Epithelial cell of esophagus (primary cell): ENCODE results near the gene PLCH2.
A peak's percentile ranks its signal among the peaks of the same experiment; 100 is the strongest.

Experiments used
- DNase-seq: peaks from one replicate; pipeline ENCODE4 v3.0.0; 2010; ENCODE audit warnings: low read depth
- H3K4me3 ChIP-seq: 2 replicates; pipeline ENCODE4 v1.5.1; 2011; ENCODE audit warnings: mild to moderate bottlenecking, low read length, control low read depth
- TF ChIP-seq, protein P1 (sequence below): IDR thresholded peaks from 2 replicates; pipeline ENCODE4 v1.5.1; 2011; ENCODE audit warnings: low read depth, mild to moderate bottlenecking, low read length, control low read depth, inconsistent platforms; ENCODE audit not compliant: insufficient read depth; ENCODE audit errors: missing control alignments

The PLCH2 gene

DNA sequence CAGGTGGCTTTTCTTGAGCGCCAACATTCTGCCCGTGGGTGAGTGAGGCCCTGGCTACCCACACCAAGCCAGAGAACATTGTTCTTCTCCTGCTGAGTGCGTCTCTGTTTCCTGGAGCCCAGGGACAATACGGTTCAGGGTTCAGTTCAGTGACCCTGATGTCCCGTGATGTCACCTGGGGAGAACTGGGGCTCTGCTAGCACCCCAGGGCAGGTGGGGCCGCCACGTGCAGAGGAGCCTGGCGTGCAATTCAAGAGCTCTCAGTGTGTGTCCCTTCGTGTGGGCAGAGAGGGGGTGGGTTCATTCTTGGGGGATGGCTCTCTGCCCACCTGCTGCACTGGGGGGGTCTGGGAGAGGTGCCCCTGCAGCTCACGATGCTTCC lies 45.5 kb upstream of the PLCH2 start:
- peak overlapping the region; percentile 78 for H3K4me3 ChIP-seq
- TF ChIP-seq, protein P1, sequence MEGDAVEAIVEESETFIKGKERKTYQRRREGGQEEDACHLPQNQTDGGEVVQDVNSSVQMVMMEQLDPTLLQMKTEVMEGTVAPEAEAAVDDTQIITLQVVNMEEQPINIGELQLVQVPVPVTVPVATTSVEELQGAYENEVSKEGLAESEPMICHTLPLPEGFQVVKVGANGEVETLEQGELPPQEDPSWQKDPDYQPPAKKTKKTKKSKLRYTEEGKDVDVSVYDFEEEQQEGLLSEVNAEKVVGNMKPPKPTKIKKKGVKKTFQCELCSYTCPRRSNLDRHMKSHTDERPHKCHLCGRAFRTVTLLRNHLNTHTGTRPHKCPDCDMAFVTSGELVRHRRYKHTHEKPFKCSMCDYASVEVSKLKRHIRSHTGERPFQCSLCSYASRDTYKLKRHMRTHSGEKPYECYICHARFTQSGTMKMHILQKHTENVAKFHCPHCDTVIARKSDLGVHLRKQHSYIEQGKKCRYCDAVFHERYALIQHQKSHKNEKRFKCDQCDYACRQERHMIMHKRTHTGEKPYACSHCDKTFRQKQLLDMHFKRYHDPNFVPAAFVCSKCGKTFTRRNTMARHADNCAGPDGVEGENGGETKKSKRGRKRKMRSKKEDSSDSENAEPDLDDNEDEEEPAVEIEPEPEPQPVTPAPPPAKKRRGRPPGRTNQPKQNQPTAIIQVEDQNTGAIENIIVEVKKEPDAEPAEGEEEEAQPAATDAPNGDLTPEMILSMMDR, result no peak
- no peak for DNase-seq

DNA sequence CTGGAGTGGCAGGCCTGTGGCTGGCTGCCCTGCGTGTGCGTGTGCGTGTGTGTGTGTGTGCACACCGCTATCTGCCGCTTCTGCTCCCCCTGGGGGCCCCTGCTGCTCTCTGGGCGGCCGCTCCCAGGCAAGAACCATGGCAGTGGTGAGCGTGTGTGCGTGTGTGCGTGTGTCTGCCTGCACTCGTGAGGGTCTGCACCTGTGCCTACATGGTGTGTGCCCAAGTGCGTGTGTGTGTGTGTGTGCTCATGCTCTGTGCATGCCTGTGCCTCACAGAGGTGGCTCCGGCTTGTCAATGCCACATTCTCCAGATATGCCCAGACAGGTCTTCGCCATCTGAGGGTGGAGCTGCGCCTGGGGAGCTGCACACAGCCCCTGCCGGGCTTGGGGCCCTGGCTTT lies 45.0 kb upstream of the PLCH2 start:
- peak overlapping the region; percentile 78 for H3K4me3 ChIP-seq
- DNase-seq, result peak; percentile 89
- TF ChIP-seq, protein P1, result no peak

DNA sequence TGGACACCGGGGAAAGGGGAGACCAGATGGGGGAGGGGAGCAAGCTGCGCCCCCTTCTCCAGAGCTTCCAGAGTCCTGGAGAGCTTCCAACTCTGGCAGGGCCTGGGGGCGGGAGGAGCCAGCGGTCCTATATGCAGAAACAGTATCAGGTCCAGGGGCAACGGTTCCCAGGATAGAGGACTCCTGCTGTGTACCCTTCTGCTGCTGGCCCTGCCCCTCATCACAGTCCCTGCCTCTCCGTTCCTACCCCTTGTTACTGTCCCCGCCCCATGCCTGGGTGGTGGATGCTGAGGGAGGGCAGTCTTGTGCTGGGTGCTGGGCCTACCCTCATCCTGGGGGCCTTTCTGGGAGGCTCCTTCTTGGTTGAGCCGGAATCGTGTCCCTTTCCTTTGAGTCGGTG lies 44.6 kb upstream of the PLCH2 start:
- no peak for DNase-seq
- peak overlapping the region; percentile 78 for H3K4me3 ChIP-seq
- TF ChIP-seq, protein P1, result no peak

DNA sequence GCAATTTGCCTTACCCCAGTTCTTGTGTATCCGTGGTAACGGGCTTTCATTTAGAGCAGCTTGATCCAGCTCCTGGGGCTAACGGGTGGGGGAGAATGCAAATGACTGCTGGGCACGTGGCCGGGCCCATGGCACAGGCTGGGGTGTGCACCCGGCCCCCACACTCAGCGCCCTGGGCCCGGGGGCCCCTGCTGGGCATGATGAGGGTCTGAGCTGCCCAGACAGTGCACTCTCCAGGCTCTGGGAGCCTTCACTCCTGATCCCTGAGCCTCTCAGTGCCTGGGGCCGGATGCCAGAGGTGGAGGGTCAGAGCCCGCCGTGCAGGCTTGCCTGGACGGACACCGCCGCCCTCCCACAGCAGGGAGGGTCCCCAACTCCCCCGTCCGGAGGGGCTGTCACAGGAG lies 43.6 kb upstream of the PLCH2 start:
- TF ChIP-seq, protein P1, result no peak
- DNase-seq, result no peak
- H3K4me3 ChIP-seq, result peak overlapping the region; percentile 78

DNA sequence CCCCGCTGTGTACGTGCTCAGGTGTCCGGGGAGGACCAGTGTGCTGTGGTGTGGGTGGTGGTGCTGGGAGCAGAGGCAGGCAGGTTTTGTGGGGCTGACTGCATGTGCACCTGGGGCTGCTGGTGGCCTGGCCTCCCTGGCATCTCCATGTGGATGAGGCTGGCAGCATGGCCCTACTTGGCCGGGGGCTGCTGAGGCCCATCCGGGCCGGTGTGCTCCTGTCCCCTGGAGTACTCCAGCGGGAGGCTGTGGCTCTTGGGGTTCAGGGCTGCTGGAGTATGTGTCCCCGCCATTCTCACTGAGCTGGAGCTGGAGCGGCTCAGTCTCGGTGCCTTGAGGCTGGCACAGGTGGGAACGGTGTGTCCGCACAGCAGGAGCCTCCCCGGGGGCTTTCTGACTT lies 42.9 kb upstream of the PLCH2 start:
- no peak for DNase-seq
- no peak overlapping the region for H3K4me3 ChIP-seq
- TF ChIP-seq, protein P1, result no peak

DNA sequence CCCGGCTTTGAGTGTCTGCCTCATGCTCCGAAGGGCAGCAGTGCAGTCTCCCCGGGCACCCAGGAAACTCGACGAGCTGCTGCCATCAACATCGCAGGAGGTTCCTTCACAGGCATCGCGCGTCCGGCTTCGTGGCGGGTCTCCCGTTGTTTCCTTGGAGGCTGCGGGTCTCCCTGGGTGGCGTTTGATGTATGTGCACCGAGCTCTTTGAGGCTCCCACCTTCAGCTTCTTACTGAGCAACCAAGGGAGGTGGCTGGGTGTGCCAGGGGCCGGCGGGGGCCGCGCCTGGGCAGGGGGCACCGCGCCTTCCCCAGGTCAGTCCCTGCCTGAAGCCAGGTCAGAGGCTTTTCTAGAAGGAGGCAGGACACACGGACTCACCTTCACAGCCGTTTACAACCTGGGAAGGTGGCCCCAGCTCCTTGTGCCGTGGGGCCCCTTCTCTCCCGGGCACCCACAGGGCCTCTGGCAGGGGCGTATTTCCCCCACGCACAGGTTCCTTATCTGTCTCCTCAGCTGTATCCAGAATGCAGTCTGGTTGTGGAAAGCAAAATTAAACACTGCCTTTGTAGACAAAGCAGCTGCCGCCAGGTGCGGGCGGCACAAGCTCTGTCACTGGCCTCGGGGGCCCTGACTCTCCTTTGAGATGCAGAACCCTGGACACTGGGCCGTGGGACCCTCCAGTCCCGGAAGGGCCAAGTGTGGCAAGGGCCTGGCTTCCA lies 42.0 kb upstream of the PLCH2 start:
- H3K4me3 ChIP-seq, result no peak overlapping the region
- DNase-seq, result no peak
- TF ChIP-seq, protein P1, result no peak

DNA sequence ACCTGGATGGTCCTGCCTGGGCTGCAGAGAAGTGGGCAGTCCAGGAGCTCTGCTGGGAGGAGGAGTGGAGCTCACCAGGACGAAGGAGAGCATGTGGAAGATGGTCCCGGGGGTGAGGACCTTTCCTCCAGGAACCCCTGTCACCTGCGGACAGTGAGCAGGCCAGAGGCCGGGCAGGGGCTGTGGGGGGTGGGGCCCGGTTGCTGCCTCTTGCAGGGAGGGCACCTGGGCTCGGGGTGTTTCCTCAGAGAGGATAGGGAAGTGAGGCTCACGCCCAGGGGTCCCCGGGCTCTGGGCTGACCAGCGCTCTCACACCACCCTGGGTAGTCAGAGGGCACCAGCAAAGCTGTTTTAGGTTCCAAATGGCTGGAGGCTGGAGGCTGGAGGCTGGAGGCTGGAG lies 41.0 kb upstream of the PLCH2 start:
- H3K4me3 ChIP-seq, result no peak overlapping the region
- TF ChIP-seq, protein P1, result no peak
- DNase-seq, result no peak
